Left ventricle myocardium inferior (tissue), 1 donor: ENCODE results near the gene TFEC. TPM values are rescaled to one million over a fixed set of nuclear protein-coding genes. Genes with fewer than 3 reads are reported as not detected.

Experiments used
- DNase-seq: peaks from one replicate; pipeline ENCODE4 v3.0.0-alpha.2; 2020
- H3K27ac ChIP-seq: fragments of 200-600 bp; replicated peaks from 2 replicates; pipeline ENCODE4 v1.8.0; 2021
- H3K27me3 ChIP-seq: fragments of 200-600 bp; 2 replicates; pipeline ENCODE4 v1.8.0; 2021; ENCODE audit warnings: low read depth
- H3K36me3 ChIP-seq: fragments of 200-600 bp; 2 replicates; pipeline ENCODE4 v1.8.0; 2021
- H3K4me1 ChIP-seq: fragments of 200-600 bp; 2 replicates; pipeline ENCODE4 v1.8.0; 2021
- H3K4me3 ChIP-seq: fragments of 200-600 bp; 2 replicates; pipeline ENCODE4 v1.8.0; 2021; ENCODE audit warnings: mild to moderate bottlenecking, moderate library complexity
- H3K9me3 ChIP-seq: fragments of 200-600 bp; replicated peaks from 2 replicates; pipeline ENCODE4 v1.8.0; 2021
- CTCF ChIP-seq: fragments of 200-600 bp; IDR thresholded peaks from 2 replicates; pipeline ENCODE4 v1.8.0; 2021; ENCODE audit warnings: antibody characterized with exemption, mild to moderate bottlenecking, borderline replicate concordance
- intact Hi-C: fragments of 100-400 bp; cut with micrococcal nuclease; formaldehyde crosslinking; loops from one replicate; pipeline ENCODE4 v1.11.0; 2022
- total RNA-seq: library from RNA; stranded (reverse); fragmentation: NEBNext Ultra II Directional; extraction: Animal tissue kit (Norgen Biotek cat#: 25700); gene quantifications from one replicate; pipeline ENCODE4 v1.2.1, GENCODE V29; 2021
- donor health status: DM: no; HTN: yes; CAD: no; lungs with severe emphysema.

The TFEC gene
- total RNA-seq, 1 donor from 2014 or later = 1.7 TPM

DNA sequence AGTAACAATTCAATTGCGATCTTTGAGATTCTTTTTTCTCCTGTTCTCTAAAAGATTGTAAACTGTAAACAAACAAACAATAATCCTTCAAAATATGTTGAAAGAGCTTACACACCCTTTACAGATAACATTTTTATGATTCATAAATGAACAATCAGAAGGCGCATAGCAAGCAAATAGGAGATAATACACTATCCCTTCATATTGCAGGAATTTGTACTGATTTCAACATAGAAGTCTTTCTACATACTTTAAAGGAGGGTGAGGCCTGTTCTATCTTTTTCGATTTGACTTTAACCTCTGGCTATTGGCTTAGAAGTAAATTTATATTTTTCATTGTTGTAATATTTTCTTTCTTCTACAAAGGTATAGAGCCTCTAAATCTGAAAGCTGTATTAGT, 57.2 kb downstream of the TFEC start:
- intact Hi-C loops = no loop called here
- Histone ChIP-seq H3K27ac (no peak overlapping the region), H3K9me3 (no peaks in the 10 kb centered on the region), H3K27me3 (peaks cover 3% of the 10 kb centered on the region), H3K4me1 (no peaks in the 10 kb centered on the region), H3K36me3 (no peaks in the 10 kb centered on the region), H3K4me3 (no peak overlapping the region)
- TF ChIP-seq CTCF = no peak
- no peak for DNase-seq

DNA sequence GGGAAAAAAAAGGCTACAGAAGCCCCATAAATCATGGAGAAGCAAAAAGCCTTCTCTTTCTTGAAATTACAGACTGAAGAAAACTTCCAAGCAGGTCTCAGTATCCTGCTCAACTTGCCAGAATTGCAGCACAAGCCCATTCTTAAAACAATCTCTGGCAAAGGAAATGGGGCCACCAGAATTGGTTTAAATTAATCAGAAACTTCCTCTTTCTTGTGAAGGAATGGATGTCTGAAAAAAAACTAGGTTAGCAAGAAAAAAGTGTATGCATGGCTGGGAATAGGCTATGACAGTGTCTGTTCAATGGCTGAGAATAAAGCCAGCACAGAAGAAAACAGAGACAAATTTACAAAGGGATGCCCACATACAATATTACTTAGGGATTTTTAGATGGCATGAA, 59.1 kb downstream of the TFEC start:
- H3K27me3 ChIP-seq = peaks cover 3% of the 10 kb centered on the region
- DNase-seq = no peak
- intact Hi-C loops = no loop called here
- no peak overlapping the region for H3K4me3 ChIP-seq
- TF ChIP-seq CTCF = no peak
- no peaks in the 10 kb centered on the region for H3K9me3 ChIP-seq
- no peaks in the 10 kb centered on the region for H3K4me1 ChIP-seq
- H3K36me3 ChIP-seq = no peaks in the 10 kb centered on the region
- no peak overlapping the region for H3K27ac ChIP-seq

DNA sequence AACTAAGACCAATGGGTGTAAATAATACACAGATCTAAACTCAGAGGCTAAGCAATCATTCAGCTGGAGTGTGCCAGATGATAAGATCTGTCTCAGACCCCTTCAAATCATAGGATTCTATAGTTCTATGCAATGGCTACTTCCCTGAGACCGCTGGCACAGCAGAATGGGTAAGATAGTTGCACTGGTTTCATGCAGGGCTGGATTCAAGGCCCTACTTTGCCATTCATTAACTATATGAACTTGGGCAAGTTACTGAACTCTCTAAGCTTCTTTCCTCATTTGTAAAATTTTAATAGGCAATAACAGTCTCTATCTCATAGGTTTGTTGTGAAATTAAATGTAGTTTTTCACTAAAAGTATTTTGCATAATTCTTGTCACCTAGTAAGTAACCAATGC, 62.0 kb downstream of the TFEC start:
- TF ChIP-seq CTCF = no peak
- no peak for DNase-seq
- Histone ChIP-seq H3K4me1 (no peaks in the 10 kb centered on the region), H3K27me3 (no peaks in the 10 kb centered on the region), H3K36me3 (no peaks in the 10 kb centered on the region), H3K9me3 (no peaks in the 10 kb centered on the region), H3K4me3 (no peak overlapping the region), H3K27ac (no peak overlapping the region)
- intact Hi-C loops = no loop called here

GRCh38 chr7:115968171-115968570, 62.4 kb downstream of the TFEC start:
- Histone ChIP-seq H3K4me3 (no peak overlapping the region), H3K27ac (no peak overlapping the region), H3K4me1 (no peaks in the 10 kb centered on the region), H3K27me3 (no peaks in the 10 kb centered on the region), H3K9me3 (no peaks in the 10 kb centered on the region), H3K36me3 (no peaks in the 10 kb centered on the region)
- intact Hi-C loops = no loop called here
- no peak for TF ChIP-seq CTCF
- no peak for DNase-seq

- no peak for DNase-seq
- Histone ChIP-seq H3K4me1 (no peaks in the 10 kb centered on the region), H3K27me3 (no peaks in the 10 kb centered on the region), H3K36me3 (no peaks in the 10 kb centered on the region), H3K4me3 (no peak overlapping the region), H3K27ac (no peak overlapping the region), H3K9me3 (no peaks in the 10 kb centered on the region)
- intact Hi-C loops = no loop called here
- no peak for TF ChIP-seq CTCF
These were observed 64.6 kb downstream of the TFEC start for GRCh38 chr7:115965796-115966475.

- DNase-seq = no peak
- Histone ChIP-seq H3K36me3 (no peaks in the 10 kb centered on the region), H3K27me3 (no peaks in the 10 kb centered on the region), H3K9me3 (peaks cover 2% of the 10 kb centered on the region), H3K27ac (no peak overlapping the region), H3K4me3 (no peak overlapping the region), H3K4me1 (no peaks in the 10 kb centered on the region)
- intact Hi-C loops = no loop called here
- no peak for TF ChIP-seq CTCF
These were observed 65.3 kb downstream of the TFEC start for GRCh38 chr7:115965236-115965635.
